Transverse colon (tissue), 4 donors: ENCODE measurements around the gene UBE2V1. TPM values are rescaled to one million over a fixed set of nuclear protein-coding genes. Genes with fewer than 3 reads are reported as not detected.
A peak's percentile ranks its signal among the peaks of the same experiment; 100 is the strongest.
"Not testable (repeated sequence)": the region's sequence is repeated elsewhere in the genome, so short reads cannot be mapped to it uniquely, and the experiment has no call there.

Source experiments
- DNase-seq: peaks from one replicate; pipeline ENCODE4 v3.0.0-alpha.2; 2019
- H3K27ac ChIP-seq, 4 donors: fragments of 200-600 bp; sonication (generic); 2 replicates each; pipeline ENCODE4 v1.5.1; 2016 to 2018; ENCODE audit warnings: inconsistent platforms in 4 of 4
- H3K27me3 ChIP-seq: fragments of 200-600 bp; sonication (generic); 2 replicates; pipeline ENCODE4 v1.5.1; 2017; ENCODE audit warnings: inconsistent platforms
- H3K36me3 ChIP-seq, 4 donors: fragments of 200-600 bp; sonication (generic); 2 replicates each; pipeline ENCODE4 v1.5.1; 2017 to 2019; ENCODE audit warnings: inconsistent platforms in 4 of 4
- H3K4me1 ChIP-seq, 4 donors: fragments of 200-600 bp; sonication (generic); 2 replicates each; pipeline ENCODE4 v1.5.1; 2017 to 2020; ENCODE audit warnings: inconsistent platforms in 4 of 4
- H3K4me3 ChIP-seq, 4 donors: fragments of 200-600 bp; sonication (generic); 1 replicate in 1 of 4; 2 replicates in 3 of 4; pipeline versions ENCODE4 v1.5.1 to v1.6.1; 2017 to 2019; ENCODE audit warnings: inconsistent platforms in 4 of 4
- H3K9me3 ChIP-seq, 2 donors: fragments of 200-600 bp; sonication (generic); 2 replicates each; pipeline ENCODE4 v1.5.1; 2017 to 2019; ENCODE audit warnings: inconsistent platforms in 2 of 2
- EP300 ChIP-seq: sonication (generic); formaldehyde crosslinking; IDR thresholded peaks from one replicate; pipeline ENCODE4 v1.6.1; 2017; ENCODE audit warnings: antibody characterized with exemption, low read depth
- POLR2A ChIP-seq: fragments of 450-650 bp; IDR thresholded peaks from one replicate; pipeline ENCODE4 v1.6.1; 2016; ENCODE audit warnings: antibody characterized with exemption, mild to moderate bottlenecking, moderate library complexity
- POLR2AphosphoS5 ChIP-seq, 3 donors: sonication (generic); formaldehyde crosslinking; IDR thresholded peaks; one replicate each; pipeline ENCODE4 v1.6.1; 2016; ENCODE audit warnings: antibody characterized with exemption in 3 of 3
- WGBS, 2 donors: methylation state at CpG; one replicate each; pipeline ENCODE4 v1.1.5; 2018; ENCODE audit warnings: low coverage in 1 of 2; 5-methylcytosine and 5-hydroxymethylcytosine counted together
- in situ Hi-C, 4 donors: fragments of 200-750 bp; cut with MboI; loops; one replicate each; pipeline versions ENCODE4 v1.15.0 to v1.15.1; 2017; ENCODE audit warnings: low sequenced_read_pairs in 3 of 4, low pct_ligation_motif_present in 1 of 4, low pct_unique_long_range_greater_than_20kb in 1 of 4
- intact Hi-C: fragments of 100-400 bp; cut with DNase I; formaldehyde crosslinking; loops from one replicate; pipeline ENCODE4 v1.15.1; 2023; ENCODE audit warnings: low total_unique reads
- total RNA-seq, 4 donors: library from RNA; depleted of rRNA; stranded (reverse); fragments of >200 nt; gene quantifications; one replicate each; pipeline ENCODE4 v1.1.0, GENCODE V29; 2016
- TF ChIP-seq, protein P1 (sequence below), 5 experiments: fragments of 200-600 bp in 3 of 5; fragments of 450-650 bp in 2 of 5; sonication (generic) in 3 of 5; IDR thresholded peaks; 1 replicate in 2 of 5; 2 replicates in 3 of 5; pipeline ENCODE4 v1.5.1; 2016 to 2017; ENCODE audit warnings: antibody characterized with exemption in 5 of 5, inconsistent platforms in 3 of 5, mild to moderate bottlenecking in 2 of 5, moderate library complexity in 1 of 5

UBE2V1 gene
- total RNA-seq, 4 donors from 2014 or later, result 23.7 to 104 (median 62.8) TPM

DNA sequence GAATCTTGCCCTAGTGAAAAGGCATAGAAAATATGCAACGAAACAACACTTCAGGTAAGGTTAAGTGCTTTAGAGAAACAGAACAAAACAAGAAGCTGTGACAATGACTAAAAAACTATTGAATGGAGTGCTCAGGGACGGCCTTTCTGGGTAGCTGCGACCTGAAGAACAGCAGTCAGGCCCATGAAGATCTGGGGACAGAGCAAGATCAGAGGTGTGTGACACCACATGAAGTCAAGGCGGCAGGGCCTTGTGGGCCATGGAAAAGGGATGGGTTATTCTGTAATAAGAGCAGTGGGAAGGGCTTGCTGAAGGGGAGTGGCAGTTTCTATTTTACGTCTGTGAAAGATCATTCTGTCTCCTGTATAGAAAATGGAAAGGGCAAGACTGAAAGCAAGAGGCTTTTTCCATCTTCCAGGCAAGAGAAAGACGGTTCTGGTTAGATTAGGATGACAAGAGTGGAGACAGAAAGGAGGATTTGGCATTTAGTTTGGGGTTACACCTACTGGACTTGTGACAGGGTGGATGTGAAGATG is 5.1 kb downstream of the UBE2V1 start:
- Histone ChIP-seq H3K4me3 (no peak overlapping the region), H3K9me3 (no peaks in the 10 kb centered on the region), H3K27ac (peak overlapping the region; percentile 2 to 42 (median 26)), H3K36me3 (no peaks in the 10 kb centered on the region), H3K4me1 (peaks cover 46 to 86% (median 52%) of the 10 kb centered on the region in 4 donors), H3K27me3 (no peaks in the 10 kb centered on the region)
- intact Hi-C loops, result no loop called here
- TF ChIP-seq, protein P1, sequence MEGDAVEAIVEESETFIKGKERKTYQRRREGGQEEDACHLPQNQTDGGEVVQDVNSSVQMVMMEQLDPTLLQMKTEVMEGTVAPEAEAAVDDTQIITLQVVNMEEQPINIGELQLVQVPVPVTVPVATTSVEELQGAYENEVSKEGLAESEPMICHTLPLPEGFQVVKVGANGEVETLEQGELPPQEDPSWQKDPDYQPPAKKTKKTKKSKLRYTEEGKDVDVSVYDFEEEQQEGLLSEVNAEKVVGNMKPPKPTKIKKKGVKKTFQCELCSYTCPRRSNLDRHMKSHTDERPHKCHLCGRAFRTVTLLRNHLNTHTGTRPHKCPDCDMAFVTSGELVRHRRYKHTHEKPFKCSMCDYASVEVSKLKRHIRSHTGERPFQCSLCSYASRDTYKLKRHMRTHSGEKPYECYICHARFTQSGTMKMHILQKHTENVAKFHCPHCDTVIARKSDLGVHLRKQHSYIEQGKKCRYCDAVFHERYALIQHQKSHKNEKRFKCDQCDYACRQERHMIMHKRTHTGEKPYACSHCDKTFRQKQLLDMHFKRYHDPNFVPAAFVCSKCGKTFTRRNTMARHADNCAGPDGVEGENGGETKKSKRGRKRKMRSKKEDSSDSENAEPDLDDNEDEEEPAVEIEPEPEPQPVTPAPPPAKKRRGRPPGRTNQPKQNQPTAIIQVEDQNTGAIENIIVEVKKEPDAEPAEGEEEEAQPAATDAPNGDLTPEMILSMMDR (IDR thresholded peaks at IDR 0.05), result no peak
- no peak for DNase-seq
- 57 to 59% methylated on average over 5 to 6 of the region's 6 CpGs for WGBS, 2 donors
- in situ Hi-C loops, result no loop called here

- Histone ChIP-seq H3K9me3 (no peaks in the 10 kb centered on the region), H3K36me3 (no peaks in the 10 kb centered on the region), H3K27ac (peak overlapping the region in 3 of 4 donors; percentile 2 to 29 (median 24)), H3K27me3 (no peaks in the 10 kb centered on the region), H3K4me1 (peaks cover 46 to 86% (median 51%) of the 10 kb centered on the region in 4 donors), H3K4me3 (no peak overlapping the region)
- intact Hi-C loops (no loop called here), in situ Hi-C loops (no loop called here)
- TF ChIP-seq POLR2AphosphoS5 (IDR thresholded peaks at IDR 0.05), result no peak
- no peak for TF ChIP-seq EP300
- TF ChIP-seq, protein P1 (IDR thresholded peaks at IDR 0.05), result no peak
- no peak for TF ChIP-seq POLR2A
- DNase-seq, result no peak
- whole genome bisulfite sequencing, 2 donors, result 79% methylated on average over 6 of the region's 6 CpGs
Observed at GRCh38 chr20:50107086-50107660, 5.8 kb downstream of the UBE2V1 start.

DNA sequence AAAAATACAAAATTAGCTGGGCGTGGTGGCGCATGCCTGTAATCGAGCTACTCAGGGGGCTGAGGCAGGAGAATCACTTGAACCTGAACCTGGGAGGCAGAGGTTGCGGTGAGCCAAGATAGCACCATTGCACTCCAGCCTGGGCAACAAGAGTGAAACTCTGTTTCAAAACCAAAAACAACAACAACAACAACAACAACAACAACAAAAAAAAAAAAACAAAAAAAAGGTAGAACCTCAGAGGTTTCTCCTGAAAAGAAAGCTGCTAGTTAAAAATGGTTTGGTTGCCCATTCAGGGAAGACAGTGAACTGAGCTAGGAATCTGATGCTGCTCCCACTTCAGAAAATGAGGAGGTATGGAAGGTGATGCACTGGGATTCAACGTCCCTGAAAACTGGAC is 6.3 kb downstream of the UBE2V1 start:
- Histone ChIP-seq H3K4me1 (peaks cover 42 to 86% (median 49%) of the 10 kb centered on the region in 4 donors), H3K27ac (peak overlapping the region in 1 of 4 donors; percentile 29)
- 60 to 92% methylated on average over 4 to 5 of the region's 5 CpGs for WGBS, 2 donors
- H3K27me3 ChIP-seq, in situ Hi-C loops, H3K36me3 ChIP-seq, DNase-seq, intact Hi-C loops, H3K4me3 ChIP-seq, H3K9me3 ChIP-seq: not testable (repeated sequence)

DNA sequence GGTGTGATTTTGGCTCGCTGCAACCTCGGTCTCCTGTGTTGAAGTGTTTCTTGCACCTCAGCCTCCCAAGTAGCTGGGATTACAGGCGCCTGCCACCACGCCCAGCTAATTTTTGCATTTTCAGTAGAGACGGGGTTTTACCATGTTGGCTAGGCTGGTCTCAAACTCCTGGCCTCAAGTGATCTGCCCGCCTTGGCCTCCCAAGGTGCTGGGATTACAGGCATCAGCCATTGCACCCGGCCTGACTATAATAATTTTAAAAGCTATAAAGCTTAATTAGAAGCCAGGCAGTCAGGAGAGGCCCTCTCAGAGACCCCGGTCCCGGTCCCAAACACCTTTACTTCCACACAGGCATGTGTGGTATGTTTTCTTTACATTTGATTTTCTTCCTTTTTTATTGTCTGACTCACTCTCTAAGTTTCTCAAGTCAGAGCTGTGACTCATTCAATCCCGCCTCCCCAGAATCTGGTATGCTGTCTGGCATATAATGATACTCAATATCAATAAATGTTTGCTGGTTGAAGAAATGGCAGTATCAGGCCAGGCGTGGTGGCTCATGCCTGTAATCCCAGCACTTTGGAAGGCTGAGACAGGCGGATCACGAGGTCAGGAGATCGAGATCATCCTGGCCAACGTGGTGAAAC is 9.4 kb downstream of the UBE2V1 start:
- H3K27me3 ChIP-seq, in situ Hi-C loops, H3K4me3 ChIP-seq, H3K9me3 ChIP-seq, intact Hi-C loops, H3K36me3 ChIP-seq: not testable (repeated sequence)
- H3K4me1 ChIP-seq, result peaks cover 32 to 86% (median 40%) of the 10 kb centered on the region in 4 donors
- DNase-seq, result peak; percentile 47
- peak overlapping the region in 2 of 4 donors; percentile 40 to 59 for H3K27ac ChIP-seq
- 10 to 84% methylated on average over 2 to 15 of the region's 15 CpGs for WGBS, 2 donors

DNA sequence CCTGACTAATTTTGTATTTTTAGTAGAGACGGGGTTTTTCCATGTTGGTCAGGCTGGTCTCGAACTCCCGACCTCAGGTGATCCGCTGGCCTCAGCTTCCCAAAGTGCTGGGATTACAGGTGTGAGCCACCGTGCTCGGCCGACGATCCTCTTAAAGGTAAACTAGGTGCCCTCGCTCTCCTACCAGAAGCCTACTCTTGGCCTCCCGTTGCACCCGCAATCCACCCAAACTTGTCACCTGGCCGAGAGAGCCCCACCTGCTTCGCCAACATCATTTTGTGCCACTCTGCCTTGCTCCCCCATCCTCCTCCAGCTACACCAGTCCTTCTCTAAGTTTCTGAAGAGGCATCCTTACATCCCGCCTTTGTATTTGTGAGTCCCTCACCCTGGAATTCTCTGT is 10.4 kb downstream of the UBE2V1 start:
- H3K27ac ChIP-seq, H3K4me3 ChIP-seq, intact Hi-C loops, DNase-seq, H3K27me3 ChIP-seq, H3K36me3 ChIP-seq, in situ Hi-C loops, H3K9me3 ChIP-seq: not testable (repeated sequence)
- H3K4me1 ChIP-seq, result peaks cover 25 to 86% (median 38%) of the 10 kb centered on the region in 4 donors
- WGBS, 2 donors, result 90 to 100% methylated on average over 1 to 14 of the region's 14 CpGs
